Effector memory CD8-positive, alpha-beta T cell (primary cell): ENCODE data around the gene PAQR3.
"Not testable (repeated sequence)": the region's sequence is repeated elsewhere in the genome, so short reads cannot be mapped to it uniquely, and the experiment has no call there.

ENCODE experiments used
- ATAC-seq: fragments of 150-1000 bp; cut with Tn5 transposase; replicated peaks from 2 replicates; pipeline ENCODE4 v1.10.0; 2021; ENCODE audit warnings: mild to moderate bottlenecking, moderate library complexity
- DNase-seq, 3 experiments: peaks; one replicate each; pipeline ENCODE4 v3.0.0; 2021
- H3K27ac Mint-ChIP-seq, 2 donors: one replicate each; pipeline ENCODE4 v1.8.0; 2022; ENCODE audit warnings: mild to moderate bottlenecking in 2 of 2, mixed read lengths in 2 of 2, moderate library complexity in 2 of 2
- H3K27me3 Mint-ChIP-seq, 2 donors: one replicate each; pipeline ENCODE4 v1.8.0; 2022; ENCODE audit warnings: mixed read lengths in 2 of 2
- H3K36me3 Mint-ChIP-seq: one replicate; pipeline ENCODE4 v1.8.0; 2022; ENCODE audit warnings: mild to moderate bottlenecking, moderate library complexity, mixed read lengths; ENCODE audit not compliant: insufficient read depth
- H3K4me1 Mint-ChIP-seq, 2 donors: one replicate each; pipeline ENCODE4 v1.8.0; 2022; ENCODE audit warnings: low read depth in 2 of 2, mixed read lengths in 2 of 2
- H3K4me3 Mint-ChIP-seq, 2 donors: one replicate each; pipeline ENCODE4 v1.8.0; 2022; ENCODE audit warnings: mild to moderate bottlenecking in 2 of 2, mixed read lengths in 2 of 2, moderate library complexity in 2 of 2
- H3K9me3 Mint-ChIP-seq, 2 donors: one replicate each; pipeline ENCODE4 v1.8.0; 2022; ENCODE audit warnings: mixed read lengths in 2 of 2

PAQR3 gene

GRCh38 chr4:78945651-78946179 is 6.5 kb upstream of the PAQR3 start:
- Mint-ChIP-seq H3K27me3 (peaks cover 70 to 71% of the 10 kb centered on the region in 2 donors), H3K9me3 (no peaks in the 10 kb centered on the region), H3K4me3 (no peak overlapping the region), H3K36me3 (no peaks in the 10 kb centered on the region), H3K4me1 (no peaks in the 10 kb centered on the region), H3K27ac (no peak overlapping the region)
- DNase-seq (no peak), ATAC-seq (no peak)

GRCh38 chr4:78944381-78944780 is 5.1 kb upstream of the PAQR3 start:
- Mint-ChIP-seq H3K36me3 (no peaks in the 10 kb centered on the region), H3K27me3 (peaks cover 61 to 69% of the 10 kb centered on the region in 2 donors), H3K9me3 (no peaks in the 10 kb centered on the region), H3K4me3 (no peak overlapping the region), H3K27ac (no peak overlapping the region), H3K4me1 (no peaks in the 10 kb centered on the region)
- ATAC-seq = no peak
- no peak for DNase-seq

GRCh38 chr4:78940752-78941151 is 1.5 kb upstream of the PAQR3 start:
- H3K4me3 Mint-ChIP-seq = no peak overlapping the region
- ATAC-seq = no peak

GRCh38 chr4:78939667-78940008 is 400 bp upstream of the PAQR3 start:
- Mint-ChIP-seq H3K36me3 (peaks cover 8% of the 10 kb centered on the region), H3K27ac (peak overlapping the region; percentile 56 to 76), H3K4me1 (peaks cover 17 to 21% of the 10 kb centered on the region in 2 donors), H3K9me3 (no peaks in the 10 kb centered on the region), H3K27me3 (peaks cover 26 to 29% of the 10 kb centered on the region in 2 donors), H3K4me3 (peak overlapping the region; percentile 78 to 81)
- DNase-seq (no peak), ATAC-seq (no peak)

More at GRCh38 chr4:78940752-78941151, 1.5 kb upstream of the PAQR3 start:
- no peaks in the 10 kb centered on the region for H3K9me3 Mint-ChIP-seq
- H3K36me3 Mint-ChIP-seq = peaks cover 8% of the 10 kb centered on the region
- peaks cover 13 to 16% of the 10 kb centered on the region in 2 donors for H3K4me1 Mint-ChIP-seq
- no peak overlapping the region for H3K27ac Mint-ChIP-seq
- H3K27me3 Mint-ChIP-seq = peaks cover 35 to 41% of the 10 kb centered on the region in 2 donors
- DNase-seq = no peak

- Mint-ChIP-seq H3K9me3 (no peaks in the 10 kb centered on the region), H3K36me3 (peaks cover 11% of the 10 kb centered on the region), H3K27me3 (peaks cover 17 to 18% of the 10 kb centered on the region in 2 donors), H3K4me1 (peaks cover 17 to 22% of the 10 kb centered on the region in 2 donors), H3K4me3 (peak overlapping the region; percentile 90 to 95), H3K27ac (peak overlapping the region; percentile 91 to 93)
- ATAC-seq (no peak), DNase-seq (no peak)
These were observed 767 bp downstream of the PAQR3 start for GRCh38 chr4:78938474-78938867.

GRCh38 chr4:78937837-78938236 is 1.4 kb downstream of the PAQR3 start:
- Mint-ChIP-seq H3K36me3 (peaks cover 14% of the 10 kb centered on the region), H3K27ac (no peak overlapping the region), H3K9me3 (no peaks in the 10 kb centered on the region), H3K4me1 (peaks cover 17 to 22% of the 10 kb centered on the region in 2 donors), H3K27me3 (peaks cover 10 to 11% of the 10 kb centered on the region in 2 donors), H3K4me3 (peak overlapping the region; percentile 90 to 95)
- DNase-seq = no peak
- no peak for ATAC-seq

GRCh38 chr4:78936989-78937388 is 2.2 kb downstream of the PAQR3 start:
- H3K9me3 Mint-ChIP-seq = no peaks in the 10 kb centered on the region
- no peak overlapping the region for H3K4me3 Mint-ChIP-seq
- peaks cover 14% of the 10 kb centered on the region for H3K36me3 Mint-ChIP-seq
- H3K4me1 Mint-ChIP-seq = peaks cover 17 to 25% of the 10 kb centered on the region in 2 donors
- H3K27me3 Mint-ChIP-seq = peaks cover 3% of the 10 kb centered on the region in 2 donors
- no peak for ATAC-seq
- no peak overlapping the region for H3K27ac Mint-ChIP-seq
- no peak for DNase-seq

GRCh38 chr4:78930016-78930629 is 9.1 kb downstream of the PAQR3 start:
- DNase-seq = no peak
- no peak overlapping the region for H3K4me3 Mint-ChIP-seq
- H3K9me3 Mint-ChIP-seq = no peaks in the 10 kb centered on the region

GRCh38 chr4:78928835-78929234 is 10.4 kb downstream of the PAQR3 start:
- Mint-ChIP-seq H3K4me3 (no peak overlapping the region), H3K9me3 (no peaks in the 10 kb centered on the region), H3K4me1 (peaks cover 0 to 2% of the 10 kb centered on the region in 2 donors), H3K27me3 (no peaks in the 10 kb centered on the region), H3K27ac (no peak overlapping the region), H3K36me3 (peaks cover 32% of the 10 kb centered on the region)
- DNase-seq = no peak
- no peak for ATAC-seq

More at GRCh38 chr4:78930016-78930629, 9.1 kb downstream of the PAQR3 start:
- no peaks in the 10 kb centered on the region for H3K27me3 Mint-ChIP-seq
- H3K27ac Mint-ChIP-seq = no peak overlapping the region
- ATAC-seq = no peak
- H3K36me3 Mint-ChIP-seq = peaks cover 35% of the 10 kb centered on the region
- H3K4me1 Mint-ChIP-seq = peaks cover 0 to 7% of the 10 kb centered on the region in 2 donors

- ATAC-seq (no peak), DNase-seq (no peak)
- Mint-ChIP-seq H3K4me1 (no peaks in the 10 kb centered on the region), H3K27ac (peak overlapping the region in 1 of 2 donors; percentile 21), H3K36me3 (peaks cover 34% of the 10 kb centered on the region), H3K4me3 (no peak overlapping the region), H3K9me3 (no peaks in the 10 kb centered on the region), H3K27me3 (no peaks in the 10 kb centered on the region)
These were observed 12.4 kb downstream of the PAQR3 start for GRCh38 chr4:78926826-78927225.

- H3K36me3 Mint-ChIP-seq = peaks cover 22% of the 10 kb centered on the region
- H3K9me3 Mint-ChIP-seq = no peaks in the 10 kb centered on the region
- peak overlapping the region in 1 of 2 donors; percentile 4 for H3K27ac Mint-ChIP-seq
- no peak overlapping the region for H3K4me3 Mint-ChIP-seq
- no peaks in the 10 kb centered on the region for H3K4me1 Mint-ChIP-seq
- H3K27me3 Mint-ChIP-seq = no peaks in the 10 kb centered on the region
- no peak for ATAC-seq
- no peak for DNase-seq
These were observed 15.6 kb downstream of the PAQR3 start for GRCh38 chr4:78923464-78924312.

GRCh38 chr4:78922207-78922606 is 17.0 kb downstream of the PAQR3 start:
- ATAC-seq = no peak
- H3K27ac Mint-ChIP-seq = no peak overlapping the region
- H3K9me3 Mint-ChIP-seq = no peaks in the 10 kb centered on the region
- no peaks in the 10 kb centered on the region for H3K27me3 Mint-ChIP-seq
- no peak for DNase-seq
- H3K4me3 Mint-ChIP-seq = no peak overlapping the region
- peaks cover 18% of the 10 kb centered on the region for H3K36me3 Mint-ChIP-seq
- no peaks in the 10 kb centered on the region for H3K4me1 Mint-ChIP-seq

- Mint-ChIP-seq H3K4me3 (no peak overlapping the region), H3K27me3 (no peaks in the 10 kb centered on the region), H3K4me1 (no peaks in the 10 kb centered on the region), H3K27ac (no peak overlapping the region), H3K36me3 (no peaks in the 10 kb centered on the region), H3K9me3 (no peaks in the 10 kb centered on the region)
- DNase-seq = no peak
- no peak for ATAC-seq
These were observed 28.6 kb downstream of the PAQR3 start for GRCh38 chr4:78910612-78911011.

GRCh38 chr4:78908974-78909373 is 30.3 kb downstream of the PAQR3 start:
- not testable (repeated sequence) for DNase-seq, ATAC-seq, H3K27ac Mint-ChIP-seq, H3K4me3 Mint-ChIP-seq, H3K9me3 Mint-ChIP-seq, H3K36me3 Mint-ChIP-seq, H3K4me1 Mint-ChIP-seq, H3K27me3 Mint-ChIP-seq
